Stomach (tissue), 4 donors: ENCODE results near the gene KCNJ9.

Experiments
- CTCF ChIP-seq, 7 experiments: fragments of 450-650 bp in 4 of 7; fragments of 200-600 bp in 3 of 7; sonication (generic) in 3 of 7; IDR thresholded peaks; one replicate each; pipeline ENCODE4 v1.5.1; 2016 to 2019; ENCODE audit warnings: antibody characterized with exemption in 7 of 7, control low read depth in 2 of 7, mild to moderate bottlenecking in 1 of 7
- EP300 ChIP-seq: sonication (generic); formaldehyde crosslinking; IDR thresholded peaks from one replicate; pipeline ENCODE4 v1.6.1; 2017; ENCODE audit warnings: antibody characterized with exemption
- POLR2A ChIP-seq, 4 donors: fragments of 450-650 bp; IDR thresholded peaks; one replicate each; pipeline ENCODE4 v1.6.1; 2016; ENCODE audit warnings: antibody characterized with exemption in 4 of 4, control low read depth in 2 of 4, mild to moderate bottlenecking in 1 of 4, moderate library complexity in 1 of 4

DNA sequence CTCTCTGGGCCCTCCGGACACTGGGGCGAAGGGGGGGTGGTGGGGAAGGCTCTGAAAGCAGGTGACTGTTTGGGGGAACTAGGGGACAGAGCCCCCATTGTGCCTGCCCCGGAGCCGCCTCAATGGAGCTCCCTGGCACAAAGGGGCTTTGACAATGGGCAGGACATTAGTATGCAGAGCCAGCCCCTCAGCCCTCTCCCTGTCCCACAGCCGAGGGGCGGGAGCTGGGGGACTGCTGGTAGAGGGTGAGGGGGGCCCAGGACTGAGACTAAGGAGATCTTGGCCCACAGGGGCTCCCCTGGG is 19.2 kb upstream of the KCNJ9 start:
- TF ChIP-seq POLR2A (IDR thresholded peaks at IDR 0.05) (no peak), CTCF (IDR thresholded peaks at IDR 0.05) (no peak), EP300 (no peak)
